Measurements from ENCODE around the gene PLAAT2.

The PLAAT2 gene

GRCh38 chr11:63505857-63506528 lies 57.2 kb downstream of the PLAAT2 start, which contains the start of gene LGALS12:
Gene LGALS12 (plus strand): TSS chr11:63506084. CDS start chr11:63506459, 375 bp downstream.
- TF ChIP-seq CTCF (IDR thresholded peaks at IDR 0.05; ENCODE audit: insufficient read depth, low read depth, low read length, missing control alignments): no peak
- H3K4me3 ChIP-seq (ENCODE audit: low read depth, low read length): no peak within 1 kb of the TSS
- DNase-seq (ENCODE audit: low read depth): no peak

- no peak overlapping the region for H3K4me3 ChIP-seq (ENCODE audit: low read depth, low read length)
- no peak for DNase-seq (ENCODE audit: low read depth)
- TF ChIP-seq CTCF (IDR thresholded peaks at IDR 0.05; ENCODE audit: insufficient read depth, low read depth, low read length, missing control alignments): no peak
Measured at GRCh38 chr11:63504933-63505586, 58.1 kb downstream of the PLAAT2 start.

DNA sequence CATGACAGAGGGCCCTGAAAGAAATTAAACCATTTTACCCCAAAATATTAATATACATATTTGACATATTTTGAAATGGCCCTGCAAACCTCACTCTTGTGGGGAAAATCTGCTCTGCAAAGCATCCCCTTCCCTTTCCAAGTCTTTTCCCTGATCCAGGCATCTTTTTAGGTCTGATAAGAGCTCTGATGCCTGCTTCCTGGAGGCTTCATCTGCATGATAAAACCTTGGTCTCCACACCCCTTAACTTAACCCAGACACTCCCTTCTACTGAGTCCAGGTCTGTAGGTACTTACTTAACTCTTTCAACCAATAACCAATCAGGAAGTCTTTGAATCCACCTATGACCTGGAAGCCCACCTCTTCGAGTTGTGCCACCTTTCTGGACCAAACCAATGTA lies 59.1 kb downstream of the PLAAT2 start:
- no peak for TF ChIP-seq CTCF (IDR thresholded peaks at IDR 0.05; ENCODE audit: insufficient read depth, low read depth, low read length, missing control alignments)
- H3K4me3 ChIP-seq (ENCODE audit: low read depth, low read length): no peak overlapping the region
- DNase-seq (ENCODE audit: low read depth): no peak

DNA sequence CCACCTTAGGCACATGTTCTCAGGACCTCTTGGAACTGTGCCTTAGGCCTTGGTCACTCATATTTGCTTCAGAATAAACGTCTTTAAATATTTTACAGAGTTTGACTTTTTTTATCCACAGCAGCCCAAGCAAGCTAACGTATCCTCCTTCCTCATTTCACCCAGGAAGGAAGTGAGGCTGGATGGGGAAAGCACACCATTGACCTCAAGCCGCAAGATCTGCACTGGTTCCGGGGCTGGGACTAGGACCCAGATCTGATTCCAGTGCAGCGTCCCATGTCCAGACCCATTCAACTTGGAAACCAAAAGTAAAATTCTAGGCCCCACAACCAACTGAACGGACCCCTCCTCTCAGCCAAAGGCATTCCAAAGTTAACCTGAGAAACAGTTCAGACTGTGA lies 59.7 kb downstream of the PLAAT2 start:
- DNase-seq (ENCODE audit: low read depth): no peak
- no peak for TF ChIP-seq CTCF (IDR thresholded peaks at IDR 0.05; ENCODE audit: insufficient read depth, low read depth, low read length, missing control alignments)
- no peak overlapping the region for H3K4me3 ChIP-seq (ENCODE audit: low read depth, low read length)
